Inflammatory macrophage treated with lipopolysaccharide for 4 hours (primary cell): ENCODE results near the gene SV2C.
A peak's percentile ranks its signal among the peaks of the same experiment; 100 is the strongest.
"Not testable (repeated sequence)": the region's sequence is repeated elsewhere in the genome, so short reads cannot be mapped to it uniquely, and the experiment has no call there.

Source experiments
- DNase-seq: peaks from one replicate; pipeline ENCODE4 v3.0.0-alpha.2; 2020

The SV2C gene

DNA sequence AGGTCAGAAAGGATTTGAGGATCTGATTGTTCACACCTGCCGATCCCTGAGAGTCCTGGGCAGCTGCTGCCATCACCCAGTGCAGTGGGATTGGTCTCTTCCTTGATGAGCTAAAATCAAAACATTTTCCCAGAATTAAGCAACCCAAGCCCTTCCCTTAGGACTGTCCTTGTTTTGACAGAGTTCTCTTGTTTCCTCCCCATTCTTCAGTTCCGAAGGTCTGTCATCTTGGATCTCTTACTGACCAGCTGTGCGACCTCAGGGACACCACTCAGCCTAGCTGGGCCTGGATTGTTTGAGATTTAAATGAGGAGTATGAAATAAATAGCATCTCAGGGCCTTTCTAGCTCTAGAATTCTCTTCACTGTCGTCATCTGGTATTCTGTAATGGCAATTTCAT lies 229.6 kb downstream of the SV2C start:
- DNase-seq, result no peak

DNA sequence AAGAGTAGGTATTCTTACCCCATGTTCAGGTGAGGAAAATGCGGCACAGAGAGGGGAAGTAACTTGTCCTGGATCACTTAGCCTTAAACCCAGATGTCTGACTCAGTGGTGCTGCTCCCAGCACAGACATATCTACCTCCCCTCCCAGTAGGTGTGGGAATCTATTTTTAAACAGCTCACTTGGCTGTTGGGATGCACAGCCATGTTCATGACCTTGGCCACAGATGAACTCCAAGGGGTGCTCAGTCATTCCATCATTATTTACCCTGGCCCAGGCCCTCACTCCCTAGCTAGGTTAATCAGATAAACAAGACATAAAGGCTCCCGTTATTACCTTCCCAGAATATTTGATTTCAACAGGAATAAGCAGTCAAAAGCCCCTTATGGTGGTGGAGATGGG lies 231.5 kb downstream of the SV2C start:
- DNase-seq, result no peak

DNA sequence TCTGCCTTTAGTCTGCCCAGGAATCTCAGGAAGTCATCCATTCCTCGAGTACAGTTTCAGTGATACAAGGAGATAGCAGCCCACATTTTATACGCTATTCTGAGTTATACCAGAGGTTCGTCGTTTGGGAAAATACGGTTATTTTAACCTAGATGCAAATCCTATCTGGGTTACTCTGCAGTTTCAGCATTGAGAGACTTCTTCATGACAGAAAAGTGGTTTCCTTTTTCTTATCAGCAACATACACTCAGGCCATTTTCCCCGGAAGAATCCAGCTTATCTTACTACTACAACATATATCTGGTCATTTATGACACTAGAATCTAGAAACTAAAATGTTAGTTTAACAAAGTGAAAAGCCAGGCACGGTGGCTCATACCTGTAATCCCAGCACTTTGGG lies 236.5 kb downstream of the SV2C start:
- DNase-seq, result no peak

DNA sequence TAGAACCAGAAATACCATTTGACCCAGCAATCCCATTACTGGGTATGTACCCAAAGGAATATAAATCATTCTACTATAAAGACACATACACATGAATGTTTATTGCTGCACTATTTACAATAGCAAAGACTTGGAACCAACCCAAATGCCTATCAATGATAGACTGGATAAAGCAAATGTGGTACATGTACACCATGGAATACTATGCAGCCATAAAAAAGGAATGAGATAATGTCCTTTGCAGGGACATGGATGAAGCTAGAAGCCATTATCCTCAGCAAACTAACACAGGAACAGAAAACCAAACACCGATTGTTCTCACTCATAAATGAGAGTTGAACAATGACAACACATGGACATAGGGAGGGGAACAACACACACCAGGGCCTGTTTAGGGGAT lies 240.3 kb downstream of the SV2C start:
- not testable (repeated sequence) for DNase-seq

DNA sequence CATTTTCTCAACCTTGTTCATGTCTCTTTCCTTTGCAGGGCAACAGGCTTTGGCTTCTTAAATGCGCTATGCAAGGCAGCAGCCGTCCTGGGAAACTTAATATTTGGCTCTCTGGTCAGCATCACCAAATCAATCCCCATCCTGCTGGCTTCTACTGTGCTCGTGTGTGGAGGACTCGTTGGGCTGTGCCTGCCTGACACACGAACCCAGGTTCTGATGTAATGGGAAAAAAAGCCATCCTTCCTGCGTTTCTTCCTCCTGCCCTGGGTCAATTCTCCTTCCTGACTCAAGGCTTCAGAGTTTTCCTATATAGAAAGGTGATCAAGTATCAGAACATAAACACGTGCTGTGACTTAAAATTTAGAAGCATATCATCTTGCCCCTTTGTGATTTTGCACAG lies 242.1 kb downstream of the SV2C start:
- no peak for DNase-seq

DNA sequence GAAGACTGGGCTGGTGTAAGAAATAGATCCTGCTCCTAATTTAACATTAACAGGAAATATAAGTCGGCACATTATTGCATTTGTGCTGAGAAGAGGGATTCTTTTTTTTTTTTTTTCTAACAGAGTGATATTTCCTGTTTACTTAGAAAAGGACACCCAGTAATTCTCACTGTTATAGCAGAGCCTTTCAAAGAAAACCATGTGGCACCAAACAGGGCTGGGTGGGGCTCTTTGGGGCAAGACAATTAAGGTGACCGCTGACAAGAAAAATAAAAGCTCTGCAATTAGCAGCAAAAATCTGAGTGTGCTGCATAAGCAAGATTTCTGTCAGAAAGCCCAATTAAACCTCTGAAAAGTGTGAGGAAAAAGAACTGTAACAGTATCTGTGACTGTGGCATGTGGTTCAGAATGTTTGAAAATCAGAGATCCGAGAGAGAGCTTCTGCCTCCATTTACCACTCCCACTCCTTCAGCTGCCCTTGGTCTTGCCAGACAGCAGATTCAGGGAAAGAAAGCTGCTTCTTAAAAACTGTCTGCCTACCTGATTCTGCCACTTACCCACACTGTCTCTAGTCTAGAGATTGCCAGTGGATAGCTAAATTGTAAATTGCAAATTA lies 242.8 kb downstream of the SV2C start:
- no peak for DNase-seq

DNA sequence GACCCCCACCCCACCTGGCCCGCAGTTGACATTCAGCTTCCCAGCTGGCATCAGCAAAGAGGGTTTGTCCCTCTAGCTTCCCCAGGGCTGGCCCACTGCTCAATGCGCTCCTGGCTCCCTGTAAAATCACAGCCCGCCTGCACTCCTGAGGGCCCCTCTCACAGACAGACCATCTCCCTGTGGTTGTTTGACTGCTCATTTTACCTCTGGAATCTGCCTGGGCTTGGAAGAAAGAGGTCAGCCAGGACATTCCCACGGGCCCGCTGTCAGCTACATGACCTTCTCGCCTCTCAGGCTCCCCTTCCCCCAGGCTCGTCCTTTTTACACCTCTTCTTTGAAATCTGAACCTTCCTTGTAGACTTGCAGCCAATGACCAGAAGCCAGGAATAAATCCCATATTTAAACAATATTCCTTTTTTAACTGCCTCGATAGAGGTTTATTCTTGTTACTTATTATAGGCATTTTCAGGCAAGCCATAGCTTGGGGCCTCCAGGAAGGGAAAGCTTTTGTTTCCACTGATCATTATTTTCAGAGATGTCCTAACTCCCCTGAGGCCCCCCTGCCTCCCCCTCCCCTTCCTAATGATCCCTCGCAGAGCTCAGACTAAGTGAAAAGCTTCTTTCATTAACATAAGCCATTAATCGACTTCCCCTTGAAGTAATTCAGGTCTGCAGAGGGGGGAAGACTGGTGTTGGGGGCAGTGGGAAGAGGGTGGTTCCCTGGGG lies 243.6 kb downstream of the SV2C start:
- DNase-seq, result no peak

DNA sequence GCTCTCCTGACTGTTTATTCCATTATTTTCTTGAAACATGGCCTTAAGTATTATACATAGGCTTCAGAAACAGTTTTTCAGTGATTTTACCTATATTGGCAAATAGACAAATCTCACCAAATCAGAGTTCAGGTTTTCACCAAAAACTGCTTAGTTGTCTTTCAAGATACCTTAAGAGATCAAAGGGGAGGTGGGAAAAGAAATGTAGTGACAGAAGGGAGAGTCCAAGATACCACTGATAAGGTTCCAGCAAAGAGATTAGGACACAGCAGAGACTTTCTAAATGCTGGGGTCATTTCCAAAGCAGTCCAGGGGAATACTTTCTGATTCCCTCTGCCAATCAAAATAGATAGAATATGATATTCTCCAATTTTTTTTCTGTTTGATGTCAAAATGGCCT lies 246.2 kb downstream of the SV2C start:
- no peak for DNase-seq

DNA sequence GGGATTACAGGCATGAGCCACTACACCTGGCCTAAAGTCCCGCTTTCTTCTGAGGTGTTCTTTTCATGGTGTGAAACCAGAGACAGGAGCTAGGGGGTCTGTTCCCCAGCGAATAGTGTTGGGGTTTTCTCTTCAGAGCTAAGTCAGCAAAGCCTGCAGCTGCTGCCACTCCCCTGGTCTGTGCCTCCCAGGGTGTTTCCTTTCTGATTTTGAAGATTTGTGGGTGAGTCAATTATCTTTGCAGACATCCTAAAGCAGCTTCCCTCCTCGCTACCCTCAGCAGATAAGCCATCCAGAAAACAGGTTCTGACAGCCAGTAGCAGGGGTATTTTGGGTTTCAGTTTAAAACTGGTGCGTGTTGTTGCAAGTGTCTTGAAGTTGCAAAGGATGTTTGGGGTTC lies 247.9 kb downstream of the SV2C start:
- no peak for DNase-seq

DNA sequence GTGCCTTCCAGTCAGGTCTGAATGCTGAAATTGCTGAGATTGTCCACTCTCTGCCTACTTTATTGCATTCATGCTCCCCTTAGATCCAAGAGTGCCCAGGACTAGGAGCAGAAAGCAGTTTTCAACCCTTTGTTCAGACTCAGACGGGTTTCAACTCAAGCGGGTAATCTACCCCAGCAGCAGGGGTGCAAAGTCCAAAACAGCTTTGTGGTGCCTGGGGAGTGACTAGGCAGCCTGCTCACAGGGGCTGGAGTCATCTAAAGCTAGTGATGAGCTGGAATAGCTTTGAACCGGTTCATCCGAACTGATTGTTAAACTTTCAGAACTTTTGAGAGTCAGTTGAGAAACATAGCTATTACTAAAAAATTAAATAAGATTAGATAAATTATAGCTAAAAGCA lies 248.9 kb downstream of the SV2C start:
- no peak for DNase-seq

DNA sequence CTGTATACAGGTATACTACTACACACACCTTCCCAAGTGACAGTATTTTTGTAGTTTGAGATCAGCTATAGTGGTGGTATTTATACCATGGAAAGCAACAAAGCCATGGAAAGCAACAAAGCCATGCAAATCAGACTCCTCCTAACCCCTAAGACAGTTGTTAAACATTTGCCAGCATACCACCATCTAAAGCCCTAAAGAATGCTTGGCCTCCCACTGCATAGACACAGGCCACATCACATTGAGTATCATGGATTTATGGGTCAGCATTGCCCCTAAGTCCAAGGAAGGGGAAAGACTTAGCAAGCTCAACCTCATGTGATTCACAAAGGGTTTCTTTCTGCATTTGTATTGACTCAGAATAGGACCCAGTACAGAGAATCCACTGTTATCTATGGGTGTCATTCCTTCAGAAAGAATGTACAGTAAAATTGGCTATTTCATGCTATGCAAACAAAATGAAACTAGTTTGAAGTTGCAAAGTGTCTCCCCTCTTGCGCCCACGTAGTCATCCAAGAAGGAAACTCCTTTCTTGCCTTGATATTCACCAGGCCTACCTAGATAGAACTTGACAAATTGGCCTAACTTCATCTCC lies 249.5 kb downstream of the SV2C start:
- DNase-seq, result no peak

DNA sequence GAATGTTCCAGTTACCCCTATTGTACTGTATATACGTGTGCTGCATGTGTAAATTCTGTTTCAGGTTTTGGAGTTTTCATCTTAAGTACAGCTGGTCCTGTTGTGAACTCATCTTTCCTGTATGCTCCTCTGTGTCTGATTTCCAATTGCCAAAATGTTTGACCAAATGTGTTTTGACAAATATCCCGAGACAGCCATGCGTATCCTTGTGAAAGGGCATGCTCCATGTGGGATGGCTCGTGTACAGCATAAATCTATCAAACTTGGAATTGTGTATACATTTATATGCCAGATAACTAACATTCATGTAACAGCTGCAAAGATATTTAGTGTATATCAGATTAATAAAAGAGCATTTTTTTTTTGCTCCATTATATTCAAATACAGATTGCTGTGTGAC lies 250.4 kb downstream of the SV2C start:
- no peak for DNase-seq

DNA sequence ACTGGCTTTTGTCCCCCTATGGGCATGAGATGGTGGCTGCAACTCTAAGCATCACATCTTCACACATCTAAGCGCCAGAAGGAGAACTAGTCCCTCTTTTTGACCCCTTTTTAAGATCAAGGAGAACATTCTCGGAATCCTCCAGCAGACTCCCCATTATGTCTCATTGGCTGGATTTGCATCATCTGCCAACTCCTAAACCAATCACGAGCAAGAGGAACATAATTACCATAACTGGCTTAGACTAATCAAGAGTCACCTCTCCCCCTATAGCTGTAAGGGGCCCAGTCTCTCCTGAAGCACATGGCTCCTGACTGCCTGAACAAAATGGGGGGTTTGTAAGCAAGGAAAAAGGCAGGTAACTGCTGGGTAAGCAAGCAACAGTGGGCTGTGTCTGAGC lies 251.4 kb downstream of the SV2C start:
- DNase-seq, result no peak

DNA sequence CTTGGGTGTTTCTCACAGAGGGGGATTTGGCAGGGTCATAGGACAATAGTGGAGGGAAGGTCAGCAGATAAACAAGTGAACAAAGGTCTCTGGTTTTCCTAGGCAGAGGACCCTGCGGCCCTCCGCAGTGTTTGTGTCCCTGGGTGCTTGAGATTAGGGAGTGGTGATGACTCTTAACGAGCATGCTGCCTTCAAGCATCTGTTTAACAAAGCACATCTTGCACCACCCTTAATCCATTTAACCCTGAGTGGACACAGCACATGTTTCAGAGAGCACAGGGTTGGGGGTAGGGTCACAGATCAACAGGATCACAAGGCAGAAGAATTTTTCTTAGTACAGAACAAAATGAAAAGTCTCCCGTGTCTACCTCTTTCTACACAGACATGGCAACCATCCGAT lies 252.3 kb downstream of the SV2C start:
- DNase-seq, result not testable (repeated sequence)

DNA sequence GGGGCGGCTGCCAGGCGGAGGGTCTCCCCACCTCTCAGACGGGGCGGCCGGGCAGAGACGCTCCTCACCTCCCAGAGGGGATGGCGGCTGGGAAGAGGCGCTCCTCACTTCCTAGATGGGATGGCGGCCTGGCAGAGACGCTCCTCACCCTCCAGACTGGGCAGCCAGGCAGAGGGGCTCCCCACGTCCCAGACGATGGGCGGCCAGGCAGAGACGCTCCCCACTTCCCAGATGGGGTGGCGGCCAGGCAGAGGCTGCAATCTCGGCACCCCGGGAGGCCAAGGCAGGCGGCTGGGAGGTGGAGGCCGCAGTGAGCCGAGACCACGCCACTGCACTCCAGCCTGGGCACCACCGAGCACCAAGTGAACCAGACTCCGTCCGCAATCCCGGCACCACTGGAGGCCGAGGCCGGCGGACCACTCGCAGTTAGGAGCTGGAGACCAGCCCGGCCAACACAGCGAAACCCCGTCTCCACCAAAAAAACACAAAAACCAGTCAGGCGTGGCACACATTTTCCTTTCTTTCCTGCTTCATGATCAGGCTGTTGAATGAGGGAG lies 253.1 kb downstream of the SV2C start:
- not testable (repeated sequence) for DNase-seq

DNA sequence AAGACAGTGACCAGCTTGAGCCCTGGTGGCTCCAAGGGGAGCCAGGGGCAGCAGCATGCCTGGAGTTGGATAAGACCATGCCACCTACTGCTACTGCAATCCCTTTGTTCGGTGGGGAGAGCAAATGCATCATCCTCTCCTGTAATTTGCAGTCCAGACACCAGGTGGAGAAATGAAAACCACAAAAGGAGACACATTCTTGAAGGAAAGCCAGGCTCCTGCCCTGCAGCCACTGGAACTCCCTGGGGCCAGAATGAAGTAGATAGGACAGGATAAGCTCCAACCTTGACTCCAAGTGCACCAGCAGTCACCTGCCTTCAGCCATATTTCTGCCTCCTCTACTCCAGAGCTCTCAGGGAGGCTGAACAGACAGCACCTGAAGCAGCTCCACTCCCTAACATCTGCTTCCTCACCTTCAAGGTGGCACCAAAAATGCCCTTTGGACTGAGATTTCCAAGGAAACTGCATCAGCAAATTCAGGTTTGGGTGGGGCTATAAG lies 254.8 kb downstream of the SV2C start:
- DNase-seq, result peak; percentile 52

DNA sequence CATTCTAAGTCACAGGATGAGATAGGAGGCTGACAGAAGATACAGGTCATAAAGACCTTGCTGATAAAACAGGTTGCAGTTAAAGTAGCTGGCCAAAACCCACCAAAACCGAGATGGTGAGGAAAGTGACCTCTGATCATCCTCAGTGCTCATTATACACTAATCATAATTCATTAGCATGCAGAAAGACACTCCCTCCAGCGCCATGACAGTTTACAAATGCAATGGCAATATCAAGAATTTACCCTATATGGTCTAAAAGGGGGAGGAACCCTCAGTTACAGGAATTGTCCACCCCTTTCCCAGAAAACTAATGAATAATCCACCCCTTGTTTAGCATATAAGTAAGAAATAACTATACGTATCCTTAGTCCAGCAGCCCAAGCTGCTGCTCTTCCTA lies 256.7 kb downstream of the SV2C start:
- no peak for DNase-seq

DNA sequence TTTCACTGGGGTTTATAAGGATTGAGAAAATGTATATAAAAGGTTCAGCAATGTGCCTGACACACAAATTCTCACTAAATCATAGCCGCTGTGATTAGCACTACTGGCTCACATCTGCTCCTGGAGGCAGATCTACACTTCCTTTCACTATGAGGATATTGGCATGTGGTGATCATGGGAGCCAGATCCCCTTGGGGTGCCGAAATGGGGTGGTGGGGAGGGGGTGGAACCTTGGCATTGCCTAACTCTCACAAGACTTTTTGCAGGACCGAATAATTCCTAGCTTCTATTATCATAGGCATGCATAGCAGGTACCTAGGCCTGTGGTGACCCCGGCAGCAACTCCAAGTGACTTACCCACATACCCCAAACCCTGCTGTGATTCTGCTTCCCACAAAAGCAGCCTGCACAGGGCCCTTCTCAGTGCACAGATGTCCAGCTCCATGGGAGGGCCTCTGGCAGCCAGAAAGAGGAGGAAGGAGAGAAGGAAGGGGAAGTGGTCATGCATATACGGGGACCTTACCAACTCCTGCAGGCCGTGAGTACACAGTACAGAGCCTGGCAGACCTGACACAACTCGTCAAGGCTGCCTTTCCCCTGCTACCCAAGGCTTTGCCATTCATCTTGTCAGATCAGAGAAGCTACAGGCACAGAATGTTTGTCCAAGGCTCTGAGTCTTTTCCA lies 258.6 kb downstream of the SV2C start:
- peak; percentile 37 for DNase-seq

DNA sequence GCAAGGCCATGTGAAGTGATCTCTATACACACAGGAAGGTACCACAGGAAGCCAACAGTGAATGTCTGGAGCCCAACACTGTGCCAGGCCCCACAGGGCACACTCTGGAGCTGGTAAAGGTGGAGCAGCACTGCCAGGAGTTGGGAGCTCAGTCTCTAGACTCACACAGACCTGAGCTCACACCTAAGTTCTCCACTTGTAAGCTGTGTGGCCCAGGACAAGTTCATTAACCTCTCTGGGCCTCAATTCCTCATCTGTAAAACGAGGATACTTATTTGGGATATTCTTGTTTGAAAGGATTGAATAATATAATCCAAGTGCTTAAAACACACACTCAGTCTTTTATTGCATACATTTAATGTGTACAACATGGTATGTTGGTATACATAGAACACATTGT lies 259.3 kb downstream of the SV2C start:
- no peak for DNase-seq

DNA sequence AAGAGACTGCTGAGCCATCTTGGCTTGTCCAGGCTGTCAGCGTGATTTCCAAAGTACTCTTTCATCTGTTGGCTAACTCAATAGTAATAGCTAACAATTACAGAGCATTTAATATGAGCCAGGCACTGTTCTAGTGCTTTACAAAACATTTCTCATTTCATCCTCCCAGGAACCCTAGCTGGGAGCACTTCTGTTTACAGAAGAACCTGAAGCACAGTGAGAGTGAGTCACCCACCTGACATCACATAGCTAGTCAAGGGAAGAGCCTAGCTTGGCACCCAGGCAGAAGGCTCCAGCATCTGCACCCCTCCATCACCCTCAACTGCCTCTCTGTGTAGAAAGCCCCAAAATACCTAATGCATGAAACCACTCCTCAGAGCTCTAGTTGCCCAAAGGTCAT lies 262.4 kb downstream of the SV2C start:
- no peak for DNase-seq

DNA sequence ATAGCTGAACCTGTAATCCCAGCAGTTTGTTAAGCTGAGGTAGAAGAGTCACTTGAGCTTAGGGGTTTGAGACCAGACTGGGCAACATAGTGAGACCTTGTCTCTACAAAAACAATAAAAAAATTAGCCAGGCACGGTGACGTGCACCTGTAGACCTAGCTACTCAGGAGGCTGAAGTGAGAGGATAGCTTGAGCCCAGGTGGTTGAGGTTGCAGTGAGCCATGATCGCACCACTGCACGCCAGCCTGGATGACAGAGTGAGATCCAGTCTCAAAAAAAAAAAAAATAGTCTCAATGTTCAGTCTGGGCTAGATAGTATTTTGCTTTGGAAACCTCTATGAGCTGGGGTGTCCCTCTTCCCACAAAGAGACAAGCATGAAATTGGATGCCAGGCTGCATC lies 268.0 kb downstream of the SV2C start:
- no peak for DNase-seq

DNA sequence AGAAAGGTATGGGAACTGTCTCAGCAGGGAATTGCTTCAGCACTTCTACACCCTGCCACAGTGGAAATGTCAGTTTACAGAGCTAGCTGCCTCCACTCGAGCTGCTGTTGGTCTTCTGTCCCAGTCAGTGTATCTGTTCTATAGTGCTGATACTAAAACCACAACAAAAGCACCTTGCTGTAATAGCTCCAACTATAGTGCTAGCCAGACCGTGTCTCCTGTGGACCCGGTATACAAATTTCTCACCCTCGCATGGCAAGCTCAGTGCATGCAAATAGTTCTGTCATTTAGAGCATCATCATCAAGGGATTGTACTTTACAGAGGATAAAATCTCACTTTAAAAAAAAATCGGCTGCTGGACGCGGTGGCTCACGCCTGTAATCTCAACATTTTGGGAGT lies 268.4 kb downstream of the SV2C start:
- DNase-seq, result no peak

DNA sequence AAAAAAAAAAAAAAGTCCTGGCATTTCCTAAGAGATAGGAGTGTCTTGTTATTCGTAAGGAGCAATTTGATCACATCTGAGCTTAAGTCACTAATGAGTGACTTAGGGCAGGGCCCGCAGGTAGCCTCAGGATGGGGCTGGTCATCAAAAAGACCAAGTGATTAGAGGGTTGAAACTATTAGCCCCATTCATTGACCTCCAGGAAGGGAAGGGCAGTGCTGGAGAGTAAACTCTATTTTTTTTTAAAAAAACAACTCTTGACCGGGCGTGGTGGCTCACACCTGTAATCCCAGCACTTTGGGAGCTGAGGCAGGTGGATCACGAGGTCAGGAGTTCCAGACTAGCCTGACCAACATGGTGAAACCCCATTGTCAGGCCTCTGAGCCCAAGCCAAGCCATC lies 273.7 kb downstream of the SV2C start:
- no peak for DNase-seq
